Skin of body (tissue), 2 donors: Measurements from ENCODE around the gene SLC6A3. TPM values are rescaled to one million over a fixed set of nuclear protein-coding genes. Genes with fewer than 3 reads are reported as not detected.
"Not testable (repeated sequence)": the region's sequence is repeated elsewhere in the genome, so short reads cannot be mapped to it uniquely, and the experiment has no call there.

ENCODE experiments used
- DNase-seq: peaks from one replicate; lab custom pipeline; 2025; lab: John Stamatoyannopoulos, UW
- total RNA-seq: library from RNA; depleted of rRNA; stranded (reverse); fragments of >200 nt; gene quantifications from one replicate; pipeline ENCODE4 v1.2.3, GENCODE V29; 2014

The SLC6A3 gene
- total RNA-seq, 1 donor from 2014 or later, result not detected

DNA sequence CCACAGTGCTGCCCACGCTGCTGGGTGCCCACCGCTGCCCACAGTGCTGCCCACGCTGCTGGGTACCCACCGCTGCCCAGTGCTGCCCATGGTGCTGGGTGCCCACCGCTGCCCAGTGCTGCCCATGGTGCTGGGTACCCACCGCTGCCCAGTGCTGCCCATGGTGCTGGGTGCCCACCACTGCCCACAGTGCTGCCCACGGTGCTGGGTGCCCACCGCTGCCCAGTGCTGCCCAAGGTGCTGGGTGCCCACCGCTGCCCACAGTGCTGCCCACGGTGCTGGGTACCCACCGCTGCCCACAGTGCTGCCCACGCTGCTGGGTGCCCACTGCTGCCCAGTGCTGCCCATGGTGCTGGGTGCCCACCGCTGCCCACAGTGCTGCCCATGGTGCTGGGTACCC, 22.7 kb downstream of the SLC6A3 start:
- DNase-seq, result not testable (repeated sequence)

GRCh38 chr5:1421521-1422341, 23.5 kb downstream of the SLC6A3 start:
- no peak for DNase-seq

DNA sequence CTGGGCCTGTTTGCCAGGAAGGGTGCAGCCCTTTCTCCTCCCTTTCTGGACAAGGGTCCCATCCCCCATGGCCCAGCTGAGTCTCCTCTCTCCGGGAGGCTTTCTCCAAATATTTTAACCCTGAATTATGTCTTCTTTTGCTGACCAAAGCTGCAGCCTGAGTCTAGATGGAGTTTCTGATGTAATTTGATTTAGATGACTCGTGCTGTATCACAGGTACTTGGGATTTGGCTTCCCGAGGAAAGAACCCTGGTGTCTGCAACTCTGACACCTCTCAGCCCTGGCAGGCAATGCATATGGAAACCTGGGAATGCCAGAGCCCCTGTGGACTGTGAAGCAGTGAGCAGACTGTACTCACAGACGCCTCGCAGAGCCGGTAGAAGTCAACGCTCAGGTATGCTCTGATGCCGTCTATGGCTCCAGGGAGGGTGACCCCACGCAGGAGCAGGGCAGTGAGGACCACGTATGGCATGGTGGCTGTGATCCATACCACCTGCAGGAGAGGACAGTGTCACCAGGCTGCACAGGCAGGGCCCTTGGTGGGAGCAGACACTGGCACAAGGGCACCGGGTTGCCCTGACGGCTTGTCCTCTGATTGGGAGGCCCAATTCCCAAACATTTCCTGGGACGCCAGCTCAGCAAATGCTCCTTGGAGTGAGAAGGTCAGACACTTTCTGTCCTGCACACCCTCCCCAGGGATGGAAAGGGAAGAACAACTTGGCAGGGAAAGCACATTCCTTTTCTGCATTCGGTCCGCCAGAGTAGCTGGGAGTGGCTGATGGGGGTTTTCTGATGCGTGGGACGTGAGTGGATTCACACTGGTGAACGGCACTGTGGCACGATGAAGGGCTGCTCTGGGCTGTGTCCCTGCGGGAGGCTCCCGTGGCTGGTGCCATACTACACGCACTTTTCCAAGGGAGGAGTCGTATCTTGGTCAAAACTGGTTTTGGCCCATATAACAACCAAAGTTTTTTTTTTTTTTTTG, 24.7 kb downstream of the SLC6A3 start:
- DNase-seq, result no peak

DNA sequence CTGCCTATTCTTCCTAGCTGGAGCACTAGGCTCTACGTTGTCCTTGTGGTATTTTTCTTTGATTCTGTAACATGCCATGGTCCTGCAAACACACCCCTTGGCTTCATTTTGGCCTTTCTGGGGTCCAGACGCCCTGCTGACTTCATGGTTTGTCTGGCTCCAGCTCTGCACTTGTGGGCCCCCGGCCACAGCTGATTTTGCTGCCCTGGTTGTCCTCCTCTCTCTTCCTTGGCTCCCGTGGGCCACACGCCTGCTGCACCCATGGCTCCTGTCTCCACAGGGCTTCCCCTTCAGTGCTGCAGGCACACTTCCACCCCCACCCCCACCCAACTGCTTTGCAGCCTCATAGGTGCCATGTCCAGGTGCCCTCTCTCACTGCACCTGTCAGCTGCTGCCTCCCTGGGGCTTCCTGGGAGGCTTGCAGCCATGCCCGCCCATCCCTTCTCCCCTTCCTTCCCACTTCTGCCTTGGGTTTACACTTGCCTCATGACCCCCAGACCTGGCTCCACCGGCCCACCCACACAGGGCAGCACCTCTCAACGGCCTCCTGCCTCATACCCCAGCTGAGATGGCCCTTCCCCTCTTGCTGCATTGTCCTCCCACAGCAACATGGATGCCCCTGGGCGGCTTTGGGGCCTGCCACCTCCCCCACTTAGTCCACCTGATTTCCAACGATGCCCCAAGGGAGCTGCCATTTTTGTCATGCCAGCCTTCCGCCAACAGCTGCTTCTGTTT, 25.6 kb downstream of the SLC6A3 start:
- no peak for DNase-seq

- no peak for DNase-seq
Observed at GRCh38 chr5:1418921-1419280, 26.3 kb downstream of the SLC6A3 start.

- no peak for DNase-seq
Observed at GRCh38 chr5:1418238-1418920, 26.9 kb downstream of the SLC6A3 start.

DNA sequence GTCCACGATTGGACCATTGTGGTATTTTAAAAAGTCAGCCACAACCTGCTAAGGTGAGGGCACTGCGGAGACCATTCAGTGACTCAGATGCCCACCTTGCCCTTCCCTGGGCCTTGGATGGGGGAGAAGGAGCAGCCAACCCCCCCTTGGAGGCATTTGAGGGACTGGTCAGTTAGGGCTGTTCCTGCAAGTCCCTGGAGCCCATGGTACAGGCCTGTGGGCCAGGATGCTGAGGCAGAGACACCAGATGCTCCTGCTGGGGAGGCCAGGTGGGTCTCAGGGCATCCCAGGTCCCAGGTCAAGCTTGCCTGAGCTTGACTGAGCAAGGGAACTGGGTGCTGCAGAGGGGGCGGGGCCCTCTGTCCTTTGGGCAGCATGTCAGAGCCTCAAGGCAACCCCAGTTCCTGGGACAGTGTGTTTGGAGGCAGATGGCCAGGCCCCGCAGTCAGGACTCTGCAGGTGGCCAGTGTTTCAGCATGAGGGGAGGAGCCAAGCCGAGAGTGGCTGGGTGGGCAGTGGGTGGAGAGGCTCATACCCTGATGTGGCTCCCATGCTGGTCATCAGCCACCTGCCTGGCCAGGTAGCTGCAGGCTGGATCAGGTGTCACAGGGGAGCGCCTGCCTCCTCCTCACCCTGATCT, 27.5 kb downstream of the SLC6A3 start:
- DNase-seq, result no peak

DNA sequence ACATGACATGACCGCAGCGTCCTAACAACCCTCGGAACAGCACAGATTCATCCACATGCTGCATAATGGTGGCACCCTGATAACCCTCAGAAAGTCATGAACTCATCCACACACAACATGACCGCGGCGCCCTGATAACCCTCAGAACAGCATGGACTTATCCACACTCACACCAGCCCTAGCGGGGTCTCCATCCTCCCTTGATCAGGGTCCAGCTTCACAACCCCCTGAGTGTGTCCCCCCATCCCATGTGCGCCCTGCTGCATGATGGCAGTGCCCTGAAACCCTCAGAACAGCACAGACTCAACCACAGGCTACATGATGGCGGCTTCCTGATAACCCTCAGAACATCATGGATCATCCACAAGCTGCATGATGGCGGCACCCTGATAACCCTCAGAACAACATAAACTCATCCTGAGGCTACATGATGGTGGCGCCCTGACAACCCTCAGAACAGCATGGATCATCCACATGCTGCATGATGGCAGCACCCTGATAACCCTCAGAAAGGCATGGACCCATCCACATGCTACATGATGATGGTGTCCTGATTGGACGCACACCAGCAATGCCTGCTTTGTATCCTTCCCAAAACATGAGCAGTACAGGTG, 28.3 kb downstream of the SLC6A3 start:
- no peak for DNase-seq

- DNase-seq, result no peak
Observed at GRCh38 chr5:1415626-1416360, 29.4 kb downstream of the SLC6A3 start.

DNA sequence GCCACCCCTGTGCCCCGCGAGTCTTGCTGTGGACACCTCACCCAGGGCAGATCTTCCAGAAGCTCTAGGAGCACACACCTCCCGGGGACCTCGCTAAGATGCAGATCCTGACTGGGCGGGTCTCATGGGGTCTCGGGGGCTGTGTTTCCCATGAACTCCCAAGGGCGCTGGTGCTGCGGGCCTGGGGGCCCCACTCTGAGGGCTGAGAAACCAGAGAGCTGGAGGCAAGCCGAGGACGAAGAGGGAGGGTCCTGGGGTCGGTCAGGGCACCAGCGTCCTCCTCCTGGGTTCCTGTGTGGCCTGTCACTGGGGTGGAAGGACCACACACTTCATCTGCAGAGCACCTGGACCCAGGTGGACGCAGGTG, 30.2 kb downstream of the SLC6A3 start:
- no peak for DNase-seq

- DNase-seq, result no peak
Observed at GRCh38 chr5:1414311-1415058, 30.8 kb downstream of the SLC6A3 start.

- no peak for DNase-seq
Observed at GRCh38 chr5:1413611-1414241, 31.5 kb downstream of the SLC6A3 start.

DNA sequence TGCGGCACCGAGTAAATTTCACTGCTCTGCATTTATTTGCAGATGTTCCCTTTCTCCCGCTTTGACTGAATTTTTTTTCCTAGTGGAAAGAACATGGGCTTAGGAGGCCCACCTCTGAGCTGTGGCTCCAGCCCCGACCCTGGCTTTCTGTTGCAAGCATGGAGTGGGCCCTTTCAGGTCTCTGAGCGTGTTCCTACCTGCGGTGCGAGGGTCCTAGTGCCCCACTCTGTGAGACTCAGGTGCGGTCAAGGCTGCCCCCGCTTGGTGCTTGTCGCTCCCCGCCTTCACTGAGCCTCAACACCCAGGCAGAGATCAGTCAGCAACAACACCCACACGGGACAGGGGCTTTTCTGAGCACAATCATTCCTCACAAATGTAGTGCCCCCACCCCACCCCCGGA, 32.0 kb downstream of the SLC6A3 start:
- no peak for DNase-seq

DNA sequence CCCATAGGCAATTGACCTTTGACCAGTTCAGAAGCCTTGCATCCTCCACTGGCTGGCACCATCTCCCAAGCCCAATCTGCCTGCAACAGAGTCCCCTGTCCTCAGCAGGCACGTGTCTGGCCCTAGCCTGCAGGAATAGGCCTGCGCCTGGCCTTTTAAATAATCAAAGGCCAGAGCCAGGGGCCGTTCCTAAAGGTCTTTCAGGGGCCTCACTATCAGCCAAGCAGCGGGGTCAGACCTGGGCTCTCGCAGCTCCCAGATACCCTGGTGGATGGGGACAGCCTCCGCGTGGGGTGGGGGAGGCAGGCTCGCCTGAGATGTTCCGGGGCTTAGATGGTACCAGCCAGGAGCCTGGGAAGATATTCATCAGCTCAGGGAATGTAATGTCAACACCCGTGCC, 32.6 kb downstream of the SLC6A3 start:
- DNase-seq, result no peak

- no peak for DNase-seq
Observed at GRCh38 chr5:1412163-1412562, 33.1 kb downstream of the SLC6A3 start.

GRCh38 chr5:1411099-1411498, 34.1 kb downstream of the SLC6A3 start:
- DNase-seq, result no peak

GRCh38 chr5:1410156-1411014, 34.9 kb downstream of the SLC6A3 start:
- DNase-seq, result no peak
